ENCODE results near the gene TRAPPC13.
A peak's percentile ranks its signal among the peaks of the same experiment; 100 is the strongest.
"Not testable (repeated sequence)": the region's sequence is repeated elsewhere in the genome, so short reads cannot be mapped to it uniquely, and the experiment has no call there.

TRAPPC13 gene

DNA sequence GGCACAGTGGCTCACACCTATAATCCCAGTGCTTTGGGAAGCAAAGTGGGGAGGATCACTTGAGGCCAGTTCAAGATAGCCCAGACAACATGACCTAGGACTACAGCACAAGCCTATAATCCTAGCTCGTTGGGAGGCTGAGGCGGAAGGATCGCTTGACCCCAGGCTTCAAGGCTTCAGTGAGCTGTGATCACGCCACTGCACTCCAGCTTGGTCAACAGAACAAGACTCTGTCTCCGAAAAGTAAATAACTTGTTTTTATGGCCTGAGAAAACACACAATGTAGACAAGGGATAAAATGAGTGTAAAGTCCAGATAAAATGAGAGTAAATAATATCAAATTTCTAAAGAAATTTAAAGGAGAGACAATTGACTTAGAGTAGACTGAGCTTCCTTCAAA lies 26.3 kb downstream of the TRAPPC13 start:
- H3K27ac ChIP-seq: peak overlapping the region; percentile 30

DNA sequence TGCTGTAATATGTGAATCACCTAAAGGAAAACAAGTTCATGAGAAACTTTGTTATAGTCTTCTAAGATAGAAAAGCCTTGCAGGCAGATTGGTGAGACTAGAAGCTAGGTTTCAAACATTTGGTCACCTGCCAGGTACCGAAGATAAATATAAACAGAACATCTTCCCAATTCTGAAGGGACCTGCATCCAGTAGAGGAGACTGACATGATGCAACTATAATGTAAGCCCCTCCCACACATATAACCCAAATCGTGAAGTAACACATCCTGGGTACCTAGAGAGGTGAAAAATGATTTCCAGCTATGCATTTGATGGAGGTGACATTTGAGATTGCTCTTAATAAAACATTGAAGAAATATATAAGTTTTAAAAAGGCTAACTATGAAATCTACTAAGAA lies 29.9 kb downstream of the TRAPPC13 start:
- TF ChIP-seq, protein P1, sequence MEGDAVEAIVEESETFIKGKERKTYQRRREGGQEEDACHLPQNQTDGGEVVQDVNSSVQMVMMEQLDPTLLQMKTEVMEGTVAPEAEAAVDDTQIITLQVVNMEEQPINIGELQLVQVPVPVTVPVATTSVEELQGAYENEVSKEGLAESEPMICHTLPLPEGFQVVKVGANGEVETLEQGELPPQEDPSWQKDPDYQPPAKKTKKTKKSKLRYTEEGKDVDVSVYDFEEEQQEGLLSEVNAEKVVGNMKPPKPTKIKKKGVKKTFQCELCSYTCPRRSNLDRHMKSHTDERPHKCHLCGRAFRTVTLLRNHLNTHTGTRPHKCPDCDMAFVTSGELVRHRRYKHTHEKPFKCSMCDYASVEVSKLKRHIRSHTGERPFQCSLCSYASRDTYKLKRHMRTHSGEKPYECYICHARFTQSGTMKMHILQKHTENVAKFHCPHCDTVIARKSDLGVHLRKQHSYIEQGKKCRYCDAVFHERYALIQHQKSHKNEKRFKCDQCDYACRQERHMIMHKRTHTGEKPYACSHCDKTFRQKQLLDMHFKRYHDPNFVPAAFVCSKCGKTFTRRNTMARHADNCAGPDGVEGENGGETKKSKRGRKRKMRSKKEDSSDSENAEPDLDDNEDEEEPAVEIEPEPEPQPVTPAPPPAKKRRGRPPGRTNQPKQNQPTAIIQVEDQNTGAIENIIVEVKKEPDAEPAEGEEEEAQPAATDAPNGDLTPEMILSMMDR (conservative IDR thresholded peaks at IDR 0.05): no peak
- no peak overlapping the region for H3K27ac ChIP-seq

More for the DNA sequence above, 26.3 kb downstream of the TRAPPC13 start:
- TF ChIP-seq, protein P1 (conservative IDR thresholded peaks at IDR 0.05): no peak

DNA sequence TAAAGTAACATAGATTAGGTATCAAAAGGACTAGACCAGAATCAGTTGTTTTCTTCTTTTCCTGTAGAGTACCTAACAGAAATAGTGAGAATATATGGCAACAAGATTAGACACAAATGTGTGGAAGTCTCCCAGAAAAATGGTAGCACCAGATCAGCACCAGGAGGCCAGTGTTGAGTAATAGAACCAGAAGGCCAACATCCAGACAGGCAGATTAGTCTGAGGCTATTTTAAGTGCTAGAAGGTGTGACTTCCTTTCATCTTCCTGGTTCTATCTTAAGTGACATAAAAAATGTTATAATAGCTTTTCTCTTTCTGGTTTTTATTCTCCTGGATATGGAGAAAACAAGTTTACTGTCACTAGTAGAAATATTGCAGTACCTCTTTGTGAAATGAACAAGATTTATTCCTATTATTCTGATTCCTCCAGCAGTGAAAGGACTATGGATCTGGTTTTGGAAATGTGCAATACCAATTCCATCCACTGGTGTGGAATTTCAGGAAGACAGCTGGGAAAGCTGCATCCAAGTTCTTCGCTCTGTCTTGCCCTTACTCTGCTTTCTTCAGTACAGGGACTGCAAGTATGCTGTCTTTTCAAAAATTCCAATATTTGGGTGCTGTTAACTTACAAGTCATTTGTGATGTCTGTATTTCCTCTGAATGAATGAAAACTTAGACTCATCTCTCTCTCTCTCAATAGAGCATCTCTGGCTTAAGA lies 39.1 kb downstream of the TRAPPC13 start:
- TF ChIP-seq, protein P1 (conservative IDR thresholded peaks at IDR 0.05): peak; percentile 62; the same call in 1 of the 2 replicates
- no peak overlapping the region for H3K27ac ChIP-seq

DNA sequence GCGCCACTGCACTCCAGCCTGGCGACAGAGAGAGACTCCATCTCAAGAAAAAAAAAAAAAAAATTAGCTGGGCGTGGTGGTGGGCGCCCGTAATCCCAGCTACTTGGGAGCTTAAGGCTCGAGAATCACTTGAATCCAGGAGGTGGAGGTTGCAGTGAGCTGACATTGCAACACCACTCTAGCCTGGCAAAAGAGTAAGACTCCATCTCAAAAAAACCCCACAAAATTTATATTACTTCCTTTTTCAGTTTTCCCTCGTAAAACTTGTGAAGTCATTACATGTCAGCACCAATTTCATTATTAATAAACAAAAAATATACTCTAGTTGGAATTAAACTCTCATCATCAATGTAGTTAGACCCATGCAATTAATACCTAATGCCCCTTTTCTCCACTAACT lies 43.9 kb downstream of the TRAPPC13 start:
- H3K27ac ChIP-seq: no peak overlapping the region
- TF ChIP-seq, protein P1 (conservative IDR thresholded peaks at IDR 0.05): no peak

DNA sequence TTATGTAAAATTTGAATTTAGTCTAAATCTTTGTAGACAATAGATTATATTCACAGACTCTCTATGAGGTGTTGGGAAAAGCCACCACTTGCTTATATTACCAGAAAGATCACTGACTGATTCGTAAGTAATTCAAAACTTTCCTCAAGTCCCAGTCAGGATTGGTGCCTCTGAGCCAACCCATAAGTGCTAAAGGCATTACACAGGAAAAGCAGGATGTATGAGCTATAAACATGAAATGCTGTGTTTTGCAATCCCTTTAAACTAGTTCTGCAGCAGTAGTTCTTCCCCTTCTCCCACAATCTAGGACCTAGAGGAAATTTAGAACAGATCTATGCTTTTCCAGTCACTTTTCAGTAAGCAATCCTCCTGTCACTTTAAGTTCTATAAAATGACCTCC lies 48.0 kb downstream of the TRAPPC13 start:
- TF ChIP-seq, protein P1 (conservative IDR thresholded peaks at IDR 0.05): no peak
- no peak overlapping the region for H3K27ac ChIP-seq

DNA sequence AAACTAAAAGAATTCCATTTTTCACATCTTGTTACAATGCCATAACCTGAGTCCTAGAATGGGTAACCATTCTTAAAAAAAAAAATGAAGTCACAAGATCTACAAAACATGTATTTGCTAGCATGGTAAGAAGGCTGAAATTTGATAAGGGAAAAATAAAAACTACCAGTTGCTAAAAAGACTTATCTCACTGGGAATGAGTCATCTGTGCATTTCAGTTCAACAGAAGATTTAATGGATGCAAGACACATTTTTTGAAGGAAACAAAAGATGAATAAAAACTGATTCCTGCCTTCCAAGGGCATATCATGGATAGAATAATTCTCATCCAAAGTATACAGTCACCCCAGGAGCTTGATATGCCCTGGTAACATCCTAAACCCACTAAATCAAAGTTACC lies 49.9 kb downstream of the TRAPPC13 start:
- H3K27ac ChIP-seq: no peak overlapping the region

DNA sequence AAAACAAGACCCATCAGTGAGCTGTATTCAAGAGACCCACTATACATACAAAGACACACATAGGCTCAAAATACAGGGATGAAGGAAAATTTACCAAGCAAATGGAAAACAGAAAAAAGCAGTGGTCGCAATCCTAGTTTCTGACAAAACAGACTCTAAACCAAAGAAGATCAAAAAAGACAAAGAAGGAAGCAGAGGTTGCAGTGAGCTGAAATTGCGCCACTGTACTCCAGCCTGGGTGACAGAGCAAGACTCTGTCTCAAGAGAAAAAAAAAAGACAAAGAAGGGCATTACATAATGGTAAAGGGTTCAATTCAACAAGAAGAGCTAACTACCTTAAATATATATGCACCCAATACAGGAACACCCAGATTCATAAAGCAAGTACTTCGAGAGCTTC lies 51.2 kb downstream of the TRAPPC13 start:
- not testable (repeated sequence) for H3K27ac ChIP-seq

More for the DNA sequence above, 49.9 kb downstream of the TRAPPC13 start:
- TF ChIP-seq, protein P1 (conservative IDR thresholded peaks at IDR 0.05): no peak

DNA sequence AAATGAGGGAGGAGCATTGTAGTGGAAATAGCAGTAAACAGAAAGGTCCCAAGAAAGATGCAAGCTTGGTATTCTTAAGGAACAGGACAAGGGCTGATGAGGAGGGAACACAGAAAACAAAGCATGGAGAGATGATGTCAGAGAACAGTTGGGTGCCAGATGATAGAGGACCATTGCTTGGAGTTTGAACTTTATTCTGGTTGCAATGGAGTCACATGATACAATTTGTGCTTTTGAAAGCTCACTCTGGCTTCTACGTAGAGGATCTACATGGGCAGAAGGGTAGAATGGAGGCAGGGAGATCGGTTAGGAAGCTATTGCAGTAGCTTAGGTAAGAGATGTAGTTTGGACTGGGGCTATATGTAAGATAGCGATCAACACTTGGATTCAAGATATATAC lies 57.3 kb downstream of the TRAPPC13 start:
- TF ChIP-seq, protein P1 (conservative IDR thresholded peaks at IDR 0.05): no peak
- H3K27ac ChIP-seq: no peak overlapping the region

Measured in VCaP (cell line).